Activated naive CD8-positive, alpha-beta T cell treated with anti-CD3 and anti-CD28 coated beads, Interleukin-2, amount 10 ng/mL, durations not matched to agents 7 days and 5 days (primary cell): Measurements from ENCODE around the gene CAPSL. TPM values are rescaled to one million over a fixed set of nuclear protein-coding genes. Genes with fewer than 3 reads are reported as not detected.
"Not testable (repeated sequence)": the region's sequence is repeated elsewhere in the genome, so short reads cannot be mapped to it uniquely, and the experiment has no call there.

ENCODE experiments used
- ATAC-seq: fragments of 150-1000 bp; cut with Tn5 transposase; one replicate; pipeline ENCODE4 v1.10.0; 2021; ENCODE audit warnings: low read depth, moderate library complexity
- POLR2A ChIA-PET: fragments of 350-600 bp; sonication (Branson Sonifier 250); formaldehyde crosslinking; loops from one replicate; lab custom pipeline; 2021; ENCODE audit warnings: antibody characterized with exemption; lab: Charles Lee
- DNase-seq: peaks from one replicate; pipeline ENCODE4 v3.0.0; 2021
- H3K27ac Mint-ChIP-seq: one replicate; pipeline ENCODE4 v1.8.0; 2022; ENCODE audit warnings: mild to moderate bottlenecking, mixed read lengths
- H3K27me3 Mint-ChIP-seq: one replicate; pipeline ENCODE4 v1.8.0; 2022; ENCODE audit warnings: mild to moderate bottlenecking, moderate library complexity, mixed read lengths
- H3K36me3 Mint-ChIP-seq: one replicate; pipeline ENCODE4 v1.8.0; 2021; ENCODE audit warnings: mild to moderate bottlenecking, mixed read lengths
- H3K4me1 Mint-ChIP-seq: one replicate; pipeline ENCODE4 v1.8.0; 2021; ENCODE audit warnings: mixed read lengths
- H3K4me3 Mint-ChIP-seq: one replicate; pipeline ENCODE4 v1.8.0; 2022; ENCODE audit warnings: mild to moderate bottlenecking, moderate library complexity, mixed read lengths
- H3K9me3 Mint-ChIP-seq: one replicate; pipeline ENCODE4 v1.8.0; 2021; ENCODE audit warnings: mixed read lengths
- total RNA-seq, 2 experiments: library from RNA; stranded (reverse); gene quantifications; one replicate each; pipeline ENCODE4 v1.2.3, GENCODE V29; 2021

CAPSL gene
- total RNA-seq, 2 experiments from 2014 or later = not detected

- H3K27me3 Mint-ChIP-seq = no peaks in the 10 kb centered on the region
- peak; percentile 35 for ATAC-seq
- peaks cover 61% of the 10 kb centered on the region for H3K4me1 Mint-ChIP-seq
- POLR2A ChIA-PET = interaction anchor here (1.1 kb wide), 1 partner anchor 46 kb away, joined by 3 read pairs; no protein-coding TSS in a partner anchor
- peak overlapping the region; percentile 49 for H3K4me3 Mint-ChIP-seq
- H3K36me3 Mint-ChIP-seq = peaks cover 8% of the 10 kb centered on the region
- H3K27ac Mint-ChIP-seq = peak overlapping the region; percentile 37
- DNase-seq = no peak
- no peaks in the 10 kb centered on the region for H3K9me3 Mint-ChIP-seq
Observed at GRCh38 chr5:35899800-35900199, 38.6 kb downstream of the CAPSL start.

DNA sequence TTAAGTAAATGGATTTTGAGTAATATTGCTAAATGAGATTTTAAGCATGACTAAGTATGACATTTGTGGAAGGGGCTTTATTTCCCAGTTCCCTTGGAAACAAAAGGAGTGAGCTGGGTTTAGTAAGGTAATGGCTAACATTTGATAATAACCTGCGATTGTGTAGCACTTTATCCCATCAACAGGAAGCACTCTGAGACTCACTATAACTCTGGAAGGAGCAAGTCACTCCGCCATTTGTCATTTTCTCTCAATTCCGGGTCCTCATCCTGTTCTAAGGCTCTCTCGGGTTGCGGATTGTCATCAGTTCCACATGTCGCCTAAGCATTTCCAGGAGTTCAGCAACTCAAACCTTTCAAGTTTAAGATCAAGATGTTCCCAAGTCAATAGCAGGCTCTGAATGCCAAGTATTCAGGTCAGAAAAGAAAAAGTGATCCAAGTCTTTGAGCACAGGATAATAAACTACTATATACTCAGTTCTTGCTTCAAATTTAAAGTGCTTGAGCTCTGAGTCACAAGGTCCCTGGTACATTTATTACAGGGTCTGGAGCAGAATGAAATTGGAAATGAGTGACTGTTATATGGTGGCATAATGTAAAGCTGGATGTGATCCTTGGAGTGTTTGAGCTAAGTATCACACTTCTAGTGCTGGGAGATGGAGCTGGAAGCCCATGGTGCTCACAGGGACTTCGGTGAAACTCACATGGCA lies 39.3 kb downstream of the CAPSL start:
- POLR2A ChIA-PET = interaction anchor here (1.1 kb wide), 1 partner anchor 45 kb away, joined by 3 read pairs; no protein-coding TSS in a partner anchor
- ATAC-seq (no peak), DNase-seq (no peak)
- peak overlapping the region; percentile 22 for H3K27ac Mint-ChIP-seq
- peaks cover 5% of the 10 kb centered on the region for H3K36me3 Mint-ChIP-seq
- peaks cover 54% of the 10 kb centered on the region for H3K4me1 Mint-ChIP-seq
- no peaks in the 10 kb centered on the region for H3K27me3 Mint-ChIP-seq
- peak overlapping the region; percentile 49 for H3K4me3 Mint-ChIP-seq
- H3K9me3 Mint-ChIP-seq = no peaks in the 10 kb centered on the region

- Mint-ChIP-seq H3K36me3 (peaks cover 5% of the 10 kb centered on the region), H3K4me3 (no peak overlapping the region), H3K9me3 (peaks cover 5% of the 10 kb centered on the region), H3K27ac (no peak overlapping the region), H3K27me3 (no peaks in the 10 kb centered on the region), H3K4me1 (peaks cover 4% of the 10 kb centered on the region)
- DNase-seq (no peak), ATAC-seq (no peak)
- POLR2A ChIA-PET = no interaction called here
Observed at GRCh38 chr5:35894131-35894530, 44.3 kb downstream of the CAPSL start.

- H3K36me3 Mint-ChIP-seq, ATAC-seq, H3K27ac Mint-ChIP-seq, DNase-seq, H3K4me1 Mint-ChIP-seq, H3K4me3 Mint-ChIP-seq, H3K9me3 Mint-ChIP-seq, H3K27me3 Mint-ChIP-seq, POLR2A ChIA-PET: not testable (repeated sequence)
Observed at GRCh38 chr5:35892799-35893198, 45.6 kb downstream of the CAPSL start.

DNA sequence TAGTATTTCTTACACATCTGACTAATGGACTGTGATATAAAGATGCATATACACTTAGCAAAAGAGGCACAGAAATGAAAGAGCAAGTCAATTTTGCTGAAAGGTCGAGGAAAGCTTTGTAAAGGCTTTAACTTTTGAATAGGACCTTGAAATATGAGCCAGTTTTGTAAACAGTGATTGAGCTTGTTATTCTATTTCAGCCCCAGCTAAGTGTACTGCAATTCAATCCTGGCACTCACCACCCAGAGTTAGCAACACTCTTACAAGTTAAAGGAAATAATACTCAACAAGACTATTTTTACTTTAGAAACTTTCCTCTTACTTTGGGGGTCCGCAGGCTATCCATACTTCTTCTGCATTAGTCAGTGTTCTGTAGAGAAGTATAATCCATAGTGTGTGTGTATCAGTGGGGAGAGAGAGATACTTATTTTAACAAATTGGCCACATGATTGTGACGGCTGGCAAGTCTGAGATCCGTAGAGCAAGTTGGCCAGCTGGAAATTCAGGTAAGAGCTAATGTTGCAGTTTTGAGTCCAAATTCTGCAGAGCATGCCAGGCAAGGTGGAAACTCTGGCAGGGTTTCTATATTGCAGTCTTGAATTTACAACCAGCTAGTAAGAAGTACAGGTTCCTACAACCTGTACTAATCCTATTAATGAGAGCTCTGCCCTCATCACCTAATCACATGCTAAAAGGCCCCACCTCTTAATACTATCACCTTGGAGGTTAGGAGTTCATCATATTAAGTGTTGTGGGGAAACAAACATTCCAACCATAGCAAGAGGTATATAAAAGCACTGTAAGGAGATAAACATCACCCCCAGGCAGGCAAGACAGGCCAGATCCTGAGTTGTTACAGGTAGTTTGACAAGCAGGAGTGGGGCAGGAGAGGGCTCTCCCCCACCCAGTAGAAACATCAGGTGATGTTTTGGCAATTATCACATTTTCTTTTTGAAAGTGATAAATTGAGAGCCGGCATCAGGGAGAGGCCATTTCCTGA lies 48.1 kb downstream of the CAPSL start:
- Mint-ChIP-seq H3K36me3 (peaks cover 3% of the 10 kb centered on the region), H3K27ac (no peak overlapping the region), H3K27me3 (no peaks in the 10 kb centered on the region), H3K4me3 (no peak overlapping the region), H3K4me1 (no peaks in the 10 kb centered on the region), H3K9me3 (peaks cover 5% of the 10 kb centered on the region)
- POLR2A ChIA-PET = interaction anchor here (1.2 kb wide), 1 partner anchor 9 kb away, joined by 3 read pairs; no protein-coding TSS in a partner anchor
- no peak for DNase-seq
- no peak for ATAC-seq

- H3K36me3 Mint-ChIP-seq = peaks cover 10% of the 10 kb centered on the region
- DNase-seq (no peak), ATAC-seq (no peak)
- H3K9me3 Mint-ChIP-seq = peaks cover 8% of the 10 kb centered on the region
- peaks cover 15% of the 10 kb centered on the region for H3K4me1 Mint-ChIP-seq
- no peak overlapping the region for H3K4me3 Mint-ChIP-seq
- H3K27ac Mint-ChIP-seq = no peak overlapping the region
- POLR2A ChIA-PET = interaction anchor here (1.1 kb wide), 1 partner anchor 28 kb away, joined by 3 read pairs; no protein-coding TSS in a partner anchor
- no peaks in the 10 kb centered on the region for H3K27me3 Mint-ChIP-seq
Observed at GRCh38 chr5:35887321-35888100, 50.9 kb downstream of the CAPSL start.

- Mint-ChIP-seq H3K4me1 (peaks cover 19% of the 10 kb centered on the region), H3K36me3 (peaks cover 11% of the 10 kb centered on the region), H3K27me3 (no peaks in the 10 kb centered on the region), H3K4me3 (no peak overlapping the region), H3K9me3 (peaks cover 5% of the 10 kb centered on the region), H3K27ac (no peak overlapping the region)
- DNase-seq (no peak), ATAC-seq (no peak)
- POLR2A ChIA-PET = no interaction called here
Observed at GRCh38 chr5:35886381-35886780, 52.0 kb downstream of the CAPSL start.

DNA sequence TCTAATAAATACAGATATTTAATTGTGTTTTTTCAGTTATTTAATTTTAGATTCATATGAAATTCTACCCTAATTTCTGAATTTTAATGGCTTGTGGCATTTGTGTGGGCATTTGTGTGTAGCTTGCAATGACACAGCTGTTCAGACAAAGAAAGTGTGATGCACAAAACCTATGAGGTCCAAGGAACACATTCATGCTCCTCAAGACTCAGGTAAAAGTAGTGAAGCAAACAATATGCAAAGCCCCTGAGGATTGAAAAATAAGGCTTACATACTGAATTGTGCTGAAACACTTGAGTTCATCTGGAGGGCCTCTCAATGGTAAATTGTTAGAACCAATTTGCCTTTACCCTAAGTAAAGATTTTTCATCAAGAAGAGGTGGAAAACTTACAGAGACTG lies 53.6 kb downstream of the CAPSL start:
- peaks cover 26% of the 10 kb centered on the region for H3K4me1 Mint-ChIP-seq
- peaks cover 15% of the 10 kb centered on the region for H3K36me3 Mint-ChIP-seq
- no peak for ATAC-seq
- H3K27me3 Mint-ChIP-seq = no peaks in the 10 kb centered on the region
- no peak overlapping the region for H3K4me3 Mint-ChIP-seq
- H3K27ac Mint-ChIP-seq = no peak overlapping the region
- no peak for DNase-seq
- POLR2A ChIA-PET = no interaction called here
- H3K9me3 Mint-ChIP-seq = peaks cover 3% of the 10 kb centered on the region

GRCh38 chr5:35884191-35884769 lies 54.1 kb downstream of the CAPSL start:
- POLR2A ChIA-PET = no interaction called here
- H3K4me1 Mint-ChIP-seq = peaks cover 30% of the 10 kb centered on the region

DNA sequence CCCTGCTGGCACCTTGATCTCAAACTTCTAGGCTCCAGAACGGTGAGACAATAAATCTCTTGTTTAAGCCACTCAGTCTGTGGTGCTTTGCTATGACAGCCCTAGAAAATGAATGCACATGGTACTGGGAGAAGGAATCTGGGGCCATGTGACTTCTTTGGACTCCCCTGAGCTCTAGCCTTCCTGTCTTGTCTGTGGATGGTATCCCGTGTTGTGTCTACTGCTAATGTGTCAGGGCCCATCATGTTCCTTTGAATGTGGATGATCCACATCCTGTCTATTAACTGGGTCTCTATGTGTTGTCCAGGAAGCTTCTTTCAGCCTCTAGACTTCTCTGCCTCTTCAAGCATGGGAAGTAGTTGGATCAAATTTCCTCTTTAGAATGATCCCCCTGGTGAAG lies 56.7 kb downstream of the CAPSL start:
- H3K36me3 Mint-ChIP-seq = peaks cover 39% of the 10 kb centered on the region
- H3K4me3 Mint-ChIP-seq = no peak overlapping the region
- POLR2A ChIA-PET = interaction anchor here (0.9 to 1.6 kb wide), 3 partner anchors 8 to 28 kb away, joined by 3 to 5 read pairs (median 3); no protein-coding TSS in a partner anchor
- H3K9me3 Mint-ChIP-seq = peaks cover 3% of the 10 kb centered on the region
- DNase-seq (no peak), ATAC-seq (no peak)
- no peak overlapping the region for H3K27ac Mint-ChIP-seq
- H3K4me1 Mint-ChIP-seq = peaks cover 46% of the 10 kb centered on the region
- H3K27me3 Mint-ChIP-seq = no peaks in the 10 kb centered on the region

More at GRCh38 chr5:35884191-35884769, 54.1 kb downstream of the CAPSL start:
- Mint-ChIP-seq H3K27me3 (no peaks in the 10 kb centered on the region), H3K9me3 (peaks cover 3% of the 10 kb centered on the region), H3K27ac (no peak overlapping the region), H3K36me3 (peaks cover 18% of the 10 kb centered on the region), H3K4me3 (peak overlapping the region; percentile 26)
- DNase-seq (no peak), ATAC-seq (peak; percentile 44)

- ATAC-seq (no peak), DNase-seq (no peak)
- Mint-ChIP-seq H3K4me1 (peaks cover 54% of the 10 kb centered on the region), H3K27me3 (no peaks in the 10 kb centered on the region), H3K4me3 (peak overlapping the region; percentile 45), H3K9me3 (peaks cover 3% of the 10 kb centered on the region), H3K36me3 (peaks cover 49% of the 10 kb centered on the region), H3K27ac (peak overlapping the region; percentile 44)
- POLR2A ChIA-PET = interaction anchor here (0.6 to 0.9 kb wide), 4 partner anchors 21 to 95 kb away, joined by 3 to 5 read pairs (median 3); no protein-coding TSS in a partner anchor
Observed at GRCh38 chr5:35880156-35880555, 58.3 kb downstream of the CAPSL start.

DNA sequence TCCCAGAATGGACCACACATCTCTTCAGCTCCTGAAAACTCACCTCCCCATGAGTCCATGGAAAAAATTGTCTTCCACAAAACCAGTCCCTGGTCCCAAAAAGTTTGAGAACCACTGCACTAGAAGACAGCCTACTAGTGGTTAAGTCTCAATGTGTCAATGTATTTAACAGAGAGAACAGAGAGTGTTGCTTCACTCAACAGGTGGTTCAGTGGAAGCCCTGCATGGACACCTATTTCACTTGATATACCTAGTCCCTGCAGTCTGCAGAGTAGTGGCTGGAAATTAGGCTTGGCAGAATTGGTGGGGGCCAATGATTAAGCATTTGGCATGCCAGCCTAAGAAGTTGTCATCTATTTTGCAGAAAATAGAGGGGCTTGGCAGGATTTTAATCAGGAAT lies 58.8 kb downstream of the CAPSL start:
- peaks cover 3% of the 10 kb centered on the region for H3K9me3 Mint-ChIP-seq
- peaks cover 53% of the 10 kb centered on the region for H3K36me3 Mint-ChIP-seq
- DNase-seq (no peak), ATAC-seq (no peak)
- H3K27ac Mint-ChIP-seq = peak overlapping the region; percentile 37
- peaks cover 55% of the 10 kb centered on the region for H3K4me1 Mint-ChIP-seq
- H3K27me3 Mint-ChIP-seq = no peaks in the 10 kb centered on the region
- no peak overlapping the region for H3K4me3 Mint-ChIP-seq
- POLR2A ChIA-PET = interaction anchor here (0.6 to 0.9 kb wide), 3 partner anchors 21 to 94 kb away, joined by 3 to 5 read pairs (median 3); no protein-coding TSS in a partner anchor
